H9 (cell line): ENCODE results near the gene ANGPTL8. TPM values are rescaled to one million over a fixed set of nuclear protein-coding genes. Genes with fewer than 3 reads are reported as not detected.

Experiments
- DNase-seq: peaks from one replicate; pipeline ENCODE4 v3.0.0-alpha.2; 2017
- H2AFZ ChIP-seq: one replicate; pipeline ENCODE4 v1.6.1; 2013; ENCODE audit warnings: mild to moderate bottlenecking, low read length, control low read depth, moderate library complexity
- H2AK5ac ChIP-seq: 2 replicates; pipeline ENCODE4 v1.6.1; 2013; ENCODE audit warnings: low read length, control low read depth, mixed read lengths; ENCODE audit not compliant: insufficient read length
- H2BK120ac ChIP-seq: one replicate; pipeline ENCODE4 v1.6.1; 2013; ENCODE audit warnings: low read depth, mild to moderate bottlenecking, low read length, control low read depth, inconsistent platforms; ENCODE audit not compliant: poor library complexity, severe bottlenecking
- H2BK12ac ChIP-seq: 2 replicates; pipeline ENCODE4 v1.6.1; 2013; ENCODE audit warnings: low read length, control low read depth, mixed read lengths, low read depth; ENCODE audit not compliant: insufficient read length
- H2BK15ac ChIP-seq: 2 replicates; pipeline ENCODE4 v1.6.1; 2013; ENCODE audit warnings: low read depth, low read length, control low read depth
- H2BK20ac ChIP-seq: one replicate; pipeline ENCODE4 v1.6.1; 2013; ENCODE audit warnings: low read depth, mild to moderate bottlenecking, low read length, control low read depth, inconsistent platforms; ENCODE audit not compliant: poor library complexity, severe bottlenecking
- H2BK5ac ChIP-seq: 2 replicates; pipeline ENCODE4 v1.6.1; 2013; ENCODE audit warnings: low read length, control low read depth, mixed read lengths; ENCODE audit not compliant: insufficient read length
- H3K14ac ChIP-seq: 2 replicates; pipeline ENCODE4 v1.6.1; 2013; ENCODE audit warnings: low read length, control low read depth; ENCODE audit not compliant: insufficient read depth
- H3K18ac ChIP-seq: 2 replicates; pipeline ENCODE4 v1.6.1; 2013; ENCODE audit warnings: low read depth, mild to moderate bottlenecking, mixed read lengths, low read length, control low read depth; ENCODE audit not compliant: insufficient read length
- H3K23ac ChIP-seq: 2 replicates; pipeline ENCODE4 v1.6.1; 2013; ENCODE audit warnings: low read length, control low read depth, mixed read lengths, low read depth; ENCODE audit not compliant: insufficient read length
- H3K23me2 ChIP-seq: 2 replicates; pipeline ENCODE4 v1.6.1; 2013; ENCODE audit warnings: low read depth, mild to moderate bottlenecking, mixed read lengths, low read length, control low read depth; ENCODE audit not compliant: insufficient read length, poor library complexity, severe bottlenecking
- H3K27ac ChIP-seq: 2 replicates; pipeline ENCODE4 v1.5.1; 2013; ENCODE audit warnings: low read length, control low read depth, mixed read lengths, low read depth; ENCODE audit not compliant: insufficient read length
- H3K27me3 ChIP-seq: 2 replicates; pipeline ENCODE4 v1.6.1; 2013; ENCODE audit warnings: low read length, control low read depth, inconsistent platforms; ENCODE audit not compliant: insufficient read depth
- H3K4ac ChIP-seq: 2 replicates; pipeline ENCODE4 v1.6.1; 2013; ENCODE audit warnings: low read depth, mild to moderate bottlenecking, control low read depth, inconsistent platforms, low read length, moderate library complexity
- H3K4me1 ChIP-seq: 2 replicates; pipeline ENCODE4 v1.6.1; 2013; ENCODE audit warnings: low read length, control low read depth, inconsistent platforms; ENCODE audit not compliant: insufficient read depth
- H3K4me2 ChIP-seq: 2 replicates; pipeline ENCODE4 v1.6.1; 2013; ENCODE audit warnings: low read length, control low read depth, mixed read lengths; ENCODE audit not compliant: insufficient read length, insufficient read depth
- H3K56ac ChIP-seq: 2 replicates; pipeline ENCODE4 v1.6.1; 2013; ENCODE audit warnings: low read depth, mild to moderate bottlenecking, mixed read lengths, low read length, control low read depth; ENCODE audit not compliant: insufficient read length
- H3K79me1 ChIP-seq: 2 replicates; pipeline ENCODE4 v1.6.1; 2013; ENCODE audit warnings: low read depth, mild to moderate bottlenecking, moderate library complexity, low read length, control low read depth, inconsistent platforms; ENCODE audit not compliant: insufficient read depth, poor library complexity, severe bottlenecking
- H3K79me2 ChIP-seq: 2 replicates; pipeline ENCODE4 v1.6.1; 2013; ENCODE audit warnings: low read length, control low read depth, inconsistent platforms; ENCODE audit not compliant: insufficient read depth
- H3K9ac ChIP-seq: 2 replicates; pipeline ENCODE4 v1.6.1; 2013; ENCODE audit warnings: low read length, control low read depth, mixed read lengths; ENCODE audit not compliant: insufficient read length; ENCODE audit errors: extremely low read depth
- H3K9me3 ChIP-seq: one replicate; pipeline ENCODE4 v1.6.1; 2013; ENCODE audit warnings: low read depth, low read length, inconsistent platforms; ENCODE audit not compliant: control insufficient read depth
- H3T11ph ChIP-seq: one replicate; pipeline ENCODE4 v1.6.1; 2013; ENCODE audit warnings: mild to moderate bottlenecking, low read length, control low read depth, inconsistent platforms
- H4K20me1 ChIP-seq: one replicate; pipeline ENCODE4 v1.6.1; 2013; ENCODE audit not compliant: control insufficient read depth, insufficient read length, insufficient read depth
- H4K5ac ChIP-seq: 2 replicates; pipeline ENCODE4 v1.6.1; 2013; ENCODE audit warnings: low read depth, mild to moderate bottlenecking, mixed read lengths, low read length, control low read depth; ENCODE audit not compliant: insufficient read length
- H4K8ac ChIP-seq: replicated peaks from 2 replicates; pipeline ENCODE4 v1.6.1; 2013; ENCODE audit warnings: low read length, control low read depth, mixed read lengths, low read depth; ENCODE audit not compliant: insufficient read length
- H4K91ac ChIP-seq: 2 replicates; pipeline ENCODE4 v1.6.1; 2013; ENCODE audit warnings: low read depth, mild to moderate bottlenecking, moderate library complexity, mixed read lengths, low read length, control low read depth; ENCODE audit not compliant: insufficient read length
- H3K27ac Mint-ChIP-seq, 3 experiments: 2 replicates in 2 of 3; 3 replicates in 1 of 3; pipeline ENCODE4 v1.8.0; 2020 to 2021; ENCODE audit warnings: mixed read lengths in 3 of 3, mild to moderate bottlenecking in 1 of 3, moderate library complexity in 1 of 3
- H3K27me3 Mint-ChIP-seq: 2 replicates; pipeline ENCODE4 v1.8.0; 2021; ENCODE audit warnings: low read depth, mild to moderate bottlenecking, moderate library complexity, mixed read lengths
- H3K36me3 Mint-ChIP-seq, 3 experiments: 2 replicates in 2 of 3; 3 replicates in 1 of 3; pipeline ENCODE4 v1.8.0; 2020 to 2021; ENCODE audit warnings: low read depth in 3 of 3, mixed read lengths in 3 of 3; ENCODE audit not compliant: insufficient read depth in 1 of 3
- H3K4me1 Mint-ChIP-seq, 2 experiments: 2 replicates each; pipeline ENCODE4 v1.8.0; 2020; ENCODE audit warnings: mixed read lengths in 2 of 2
- H3K4me3 Mint-ChIP-seq, 2 experiments: 2 replicates in 1 of 2; 3 replicates in 1 of 2; pipeline ENCODE4 v1.8.0; 2020 to 2021; ENCODE audit warnings: mild to moderate bottlenecking in 2 of 2, mixed read lengths in 2 of 2, moderate library complexity in 1 of 2
- H3K9me3 Mint-ChIP-seq, 2 experiments: 2 replicates in 1 of 2; 3 replicates in 1 of 2; pipeline ENCODE4 v1.8.0; 2020; ENCODE audit warnings: mild to moderate bottlenecking in 2 of 2, mixed read lengths in 2 of 2, moderate library complexity in 1 of 2
- WGBS: extraction: QIAGEN DNeasy Blood & Tissue Kit; methylation state at CpG from one replicate; pipeline ENCODE4 v1.1.7; 2013; ENCODE audit warnings: missing lambda C conversion rate, low lambda C conversion rate, mixed read lengths; ENCODE audit not compliant: insufficient read length; ENCODE audit errors: extremely low coverage; 5-methylcytosine and 5-hydroxymethylcytosine counted together
- total RNA-seq: library from RNA; stranded (reverse); gene quantifications from 2 replicates; pipeline ENCODE4 v1.2.1, GENCODE V29; 2021
- TF ChIP-seq, protein P1 (sequence below): fragments of 200-600 bp; sonication (generic); conservative IDR thresholded peaks from 3 replicates; pipeline ENCODE4 v1.8.0; 2021; ENCODE audit warnings: antibody characterized with exemption, mild to moderate bottlenecking

Gene ANGPTL8
- total RNA-seq, 1 experiment from 2014 or later = not detected

DNA sequence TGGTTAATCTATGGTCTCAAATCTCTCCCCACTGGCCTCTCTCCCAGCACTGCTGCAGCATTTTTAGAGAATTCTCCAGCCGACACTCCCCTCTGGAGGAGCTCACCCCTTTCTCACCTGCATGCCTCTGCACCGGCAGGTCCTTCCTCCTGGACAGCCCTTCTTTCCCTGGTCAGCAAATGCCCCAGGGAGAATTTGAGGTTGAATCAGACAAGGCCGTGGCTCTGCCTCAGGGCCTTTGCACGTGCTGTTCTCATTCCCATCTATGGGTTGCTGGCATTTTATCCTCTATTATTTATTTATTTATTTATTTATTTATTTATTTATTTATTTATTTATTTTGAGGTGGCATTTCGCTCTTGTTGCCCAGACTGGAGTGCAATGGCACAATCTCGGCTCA is 24.3 kb downstream of the ANGPTL8 start:
- no peaks in the 10 kb centered on the region for H3K9me3 ChIP-seq
- H3K4me3 Mint-ChIP-seq = peak overlapping the region; percentile 36 to 66; a peak in 3 of 5 replicates
- H3K14ac ChIP-seq = no peak overlapping the region
- no peak overlapping the region for H2BK120ac ChIP-seq
- H3K4me1 ChIP-seq = no peaks in the 10 kb centered on the region
- TF ChIP-seq, protein P1, sequence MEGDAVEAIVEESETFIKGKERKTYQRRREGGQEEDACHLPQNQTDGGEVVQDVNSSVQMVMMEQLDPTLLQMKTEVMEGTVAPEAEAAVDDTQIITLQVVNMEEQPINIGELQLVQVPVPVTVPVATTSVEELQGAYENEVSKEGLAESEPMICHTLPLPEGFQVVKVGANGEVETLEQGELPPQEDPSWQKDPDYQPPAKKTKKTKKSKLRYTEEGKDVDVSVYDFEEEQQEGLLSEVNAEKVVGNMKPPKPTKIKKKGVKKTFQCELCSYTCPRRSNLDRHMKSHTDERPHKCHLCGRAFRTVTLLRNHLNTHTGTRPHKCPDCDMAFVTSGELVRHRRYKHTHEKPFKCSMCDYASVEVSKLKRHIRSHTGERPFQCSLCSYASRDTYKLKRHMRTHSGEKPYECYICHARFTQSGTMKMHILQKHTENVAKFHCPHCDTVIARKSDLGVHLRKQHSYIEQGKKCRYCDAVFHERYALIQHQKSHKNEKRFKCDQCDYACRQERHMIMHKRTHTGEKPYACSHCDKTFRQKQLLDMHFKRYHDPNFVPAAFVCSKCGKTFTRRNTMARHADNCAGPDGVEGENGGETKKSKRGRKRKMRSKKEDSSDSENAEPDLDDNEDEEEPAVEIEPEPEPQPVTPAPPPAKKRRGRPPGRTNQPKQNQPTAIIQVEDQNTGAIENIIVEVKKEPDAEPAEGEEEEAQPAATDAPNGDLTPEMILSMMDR = no peak
- peaks cover 12 to 26% of the 10 kb centered on the region in 2 experiments for H3K4me1 Mint-ChIP-seq
- no peak overlapping the region for H3K27ac ChIP-seq
- H2BK20ac ChIP-seq = no peak overlapping the region
- no peak overlapping the region for H4K91ac ChIP-seq
- H3K27me3 ChIP-seq = no peaks in the 10 kb centered on the region
- no peak overlapping the region for H2BK5ac ChIP-seq
- H2BK15ac ChIP-seq = no peak overlapping the region; the same call in 1 of the 2 replicates
- no peak overlapping the region for H3T11ph ChIP-seq
- H3K56ac ChIP-seq = no peak overlapping the region
- no peaks in the 10 kb centered on the region for H4K20me1 ChIP-seq
- no peak overlapping the region for H3K4me2 ChIP-seq
- H3K4ac ChIP-seq = no peak overlapping the region
- H3K18ac ChIP-seq = no peak overlapping the region
- H2AFZ ChIP-seq = no peak overlapping the region
- no peak overlapping the region for H3K23ac ChIP-seq
- no peak overlapping the region for H4K5ac ChIP-seq
- H3K27ac Mint-ChIP-seq = no peak overlapping the region
- no peak overlapping the region for H2BK12ac ChIP-seq
- WGBS = no CpG with 5 or more reads among the region's 6 CpGs
- no peaks in the 10 kb centered on the region for H3K79me2 ChIP-seq
- H3K9me3 Mint-ChIP-seq = no peaks in the 10 kb centered on the region
- H2AK5ac ChIP-seq = no peak overlapping the region
- no peak overlapping the region for H3K9ac ChIP-seq
- no peaks in the 10 kb centered on the region for H3K79me1 ChIP-seq
- H3K36me3 Mint-ChIP-seq = no peaks in the 10 kb centered on the region; a peak in 1 of 7 replicates
- H3K27me3 Mint-ChIP-seq = peaks cover 2% of the 10 kb centered on the region; the same call in 1 of the 2 replicates
- H4K8ac ChIP-seq = no peak overlapping the region
- DNase-seq = no peak
- H3K23me2 ChIP-seq = peaks cover 9% of the 10 kb centered on the region
